Activated T-cell treated with anti-CD3 and anti-CD28 coated beads, Interleukin-2, amount 50 U/mL, for 4 hours (primary cell): ENCODE data around the gene CCT8. TPM values are rescaled to one million over a fixed set of nuclear protein-coding genes. Genes with fewer than 3 reads are reported as not detected.
"Not testable (repeated sequence)": the region's sequence is repeated elsewhere in the genome, so short reads cannot be mapped to it uniquely, and the experiment has no call there.

Experiments used
- ATAC-seq, 2 donors: fragments of 200-7000 bp; cut with Tn5 transposase; one replicate each; pipeline ENCODE4 v1.10.0; 2021
- DNase-seq: peaks from one replicate; pipeline ENCODE4 v3.0.0-alpha.2; 2020
- H3K27me3 Mint-ChIP-seq: one replicate; pipeline ENCODE4 v1.8.0; 2021; ENCODE audit warnings: low read depth, mixed read lengths
- H3K36me3 Mint-ChIP-seq: one replicate; pipeline ENCODE4 v1.8.0; 2022; ENCODE audit warnings: mixed read lengths; ENCODE audit not compliant: insufficient read depth
- H3K4me1 Mint-ChIP-seq: one replicate; pipeline ENCODE4 v1.8.0; 2021; ENCODE audit warnings: low read depth, mixed read lengths
- H3K4me3 Mint-ChIP-seq: one replicate; pipeline ENCODE4 v1.8.0; 2021; ENCODE audit warnings: mild to moderate bottlenecking, moderate library complexity, mixed read lengths
- H3K9me3 Mint-ChIP-seq: one replicate; pipeline ENCODE4 v1.8.0; 2021; ENCODE audit warnings: mixed read lengths
- total RNA-seq, 3 donors: library from RNA; stranded (reverse); gene quantifications; one replicate each; pipeline ENCODE4 v1.2.1, GENCODE V29; 2021

The CCT8 gene
- total RNA-seq, 3 donors from 2014 or later, result 417 to 558 (median 510) TPM

- no peaks in the 10 kb centered on the region for H3K36me3 Mint-ChIP-seq
- peak overlapping the region; percentile 89 for H3K4me3 Mint-ChIP-seq
- H3K27me3 Mint-ChIP-seq, result no peaks in the 10 kb centered on the region
- ATAC-seq (no peak), DNase-seq (no peak)
- H3K4me1 Mint-ChIP-seq, result peaks cover 27% of the 10 kb centered on the region
- no peaks in the 10 kb centered on the region for H3K9me3 Mint-ChIP-seq
Observed at GRCh38 chr21:29017639-29018237, 55.7 kb downstream of the CCT8 start.

- not testable (repeated sequence) for H3K4me1 Mint-ChIP-seq, H3K4me3 Mint-ChIP-seq, DNase-seq, H3K9me3 Mint-ChIP-seq, ATAC-seq, H3K36me3 Mint-ChIP-seq, H3K27me3 Mint-ChIP-seq
Observed at GRCh38 chr21:29011236-29011635, 62.2 kb downstream of the CCT8 start.

DNA sequence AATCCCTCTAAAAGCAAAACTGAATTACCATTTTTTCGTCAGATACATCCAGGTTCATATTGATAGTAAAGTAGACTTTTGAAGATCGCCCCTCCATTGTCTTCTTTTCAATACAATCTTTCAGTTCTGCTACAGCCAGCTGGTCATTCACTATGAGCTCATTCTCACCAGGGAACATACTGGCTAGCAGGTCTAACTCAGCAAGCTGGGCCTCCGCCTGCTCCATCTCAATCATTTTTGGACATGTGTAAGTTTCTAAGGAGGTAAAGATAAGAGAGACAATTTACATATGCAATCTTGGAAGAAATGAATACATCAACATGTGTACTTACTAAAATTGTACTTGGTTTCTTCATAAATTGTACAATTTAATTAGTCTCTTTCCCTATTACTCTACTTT is 65.1 kb downstream of the CCT8 start:
- DNase-seq, result no peak
- ATAC-seq, result no peak
- no peak overlapping the region for H3K4me3 Mint-ChIP-seq
- no peaks in the 10 kb centered on the region for H3K9me3 Mint-ChIP-seq
- no peaks in the 10 kb centered on the region for H3K27me3 Mint-ChIP-seq
- H3K36me3 Mint-ChIP-seq, result peaks cover 2% of the 10 kb centered on the region
- H3K4me1 Mint-ChIP-seq, result peaks cover 7% of the 10 kb centered on the region

- Mint-ChIP-seq H3K4me3 (no peak overlapping the region), H3K4me1 (peaks cover 7% of the 10 kb centered on the region), H3K9me3 (no peaks in the 10 kb centered on the region), H3K27me3 (no peaks in the 10 kb centered on the region), H3K36me3 (peaks cover 2% of the 10 kb centered on the region)
- no peak for ATAC-seq
- no peak for DNase-seq
Observed at GRCh38 chr21:29007810-29008209, 65.6 kb downstream of the CCT8 start.

GRCh38 chr21:29007135-29007534 is 66.3 kb downstream of the CCT8 start:
- peaks cover 2% of the 10 kb centered on the region for H3K36me3 Mint-ChIP-seq
- H3K4me1 Mint-ChIP-seq, result peaks cover 11% of the 10 kb centered on the region
- no peaks in the 10 kb centered on the region for H3K27me3 Mint-ChIP-seq
- no peaks in the 10 kb centered on the region for H3K9me3 Mint-ChIP-seq
- ATAC-seq (no peak), DNase-seq (no peak)
- no peak overlapping the region for H3K4me3 Mint-ChIP-seq

Other genes with a start within 250 kb of the CCT8 start
- gene LTN1, start 80.8 kb downstream of the CCT8 start, total RNA-seq, result 10 to 100 TPM; 19.6 to 21.7 (median 20.6) TPM
- gene RWDD2B, start 54.3 kb downstream of the CCT8 start, total RNA-seq, result 1 to 10 TPM; 6.9 to 8.5 (median 7.0) TPM
- 10 to 100 TPM; 54.7 to 61.1 (median 58.0) TPM for gene USP16, start 49.0 kb downstream of the CCT8 start, total RNA-seq
- 1 to 10 TPM in 2 of 3 donors, under 1 TPM in 1; 0.96 to 1.4 (median 1.3) TPM for gene MAP3K7CL, start 57.0 kb upstream of the CCT8 start, total RNA-seq
- 10 to 100 TPM; 20.8 to 31.0 (median 23.8) TPM for gene BACH1, start 225.3 kb upstream of the CCT8 start, total RNA-seq